Loucy (cell line): ENCODE results near the gene FNDC7.

Experiments
- CTCF ChIP-seq: fragments of 200-600 bp; sonication (generic); conservative IDR thresholded peaks from 2 replicates; pipeline ENCODE4 v1.5.1; 2014; ENCODE audit warnings: mild to moderate bottlenecking, antibody characterized with exemption, low read length
- EZH2phosphoT487 ChIP-seq: fragments of 200-600 bp; IDR thresholded peaks from 2 replicates; pipeline ENCODE4 v1.6.1; 2018; ENCODE audit warnings: antibody characterized with exemption, mild to moderate bottlenecking, moderate library complexity, borderline replicate concordance

DNA sequence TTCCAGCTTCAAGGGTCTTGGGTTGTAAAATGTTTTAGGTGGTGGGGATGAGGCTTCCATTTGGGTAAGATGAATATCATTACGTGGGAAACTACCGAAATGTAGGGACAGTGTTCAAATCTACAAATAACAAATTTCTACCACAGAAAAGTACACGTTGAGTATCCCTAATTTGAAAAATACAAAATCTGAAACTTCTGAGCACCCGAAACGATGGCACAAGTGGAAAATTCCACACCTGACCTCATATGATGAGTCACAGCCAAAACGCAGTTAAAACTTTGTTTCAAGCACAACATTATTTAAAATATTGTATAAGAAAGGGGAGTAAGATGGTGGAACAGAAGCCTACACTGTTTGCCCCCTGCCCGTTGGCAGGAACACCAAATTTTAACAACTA, 43.0 kb upstream of the FNDC7 start:
- TF ChIP-seq EZH2phosphoT487 (no peak), CTCF (no peak)
